GM18505 (cell line): ENCODE data around the gene TMEM134.
"Not testable (repeated sequence)": the region's sequence is repeated elsewhere in the genome, so short reads cannot be mapped to it uniquely, and the experiment has no call there.

Source experiments
- ATAC-seq: cut with Tn5 transposase; IDR thresholded peaks from one replicate; pipeline ENCODE4 v1.9.1; 2021; ENCODE audit not compliant: unreplicated experiment
- POLR2A ChIP-seq: IDR thresholded peaks from 4 replicates; pipeline ENCODE4 v1.6.1; 2011; ENCODE audit warnings: borderline replicate concordance; ENCODE audit not compliant: insufficient read depth, insufficient read length; ENCODE audit errors: extremely low read depth

Gene TMEM134

GRCh38 chr11:67494371-67495233, 25.6 kb upstream of the TMEM134 start:
- no peak for TF ChIP-seq POLR2A

GRCh38 chr11:67493548-67494370, 24.7 kb upstream of the TMEM134 start:
- no peak for TF ChIP-seq POLR2A
- no peak for ATAC-seq

More at GRCh38 chr11:67494371-67495233, 25.6 kb upstream of the TMEM134 start:
- ATAC-seq, result no peak

GRCh38 chr11:67492801-67493547, 23.9 kb upstream of the TMEM134 start:
- TF ChIP-seq POLR2A, result no peak
- no peak for ATAC-seq

DNA sequence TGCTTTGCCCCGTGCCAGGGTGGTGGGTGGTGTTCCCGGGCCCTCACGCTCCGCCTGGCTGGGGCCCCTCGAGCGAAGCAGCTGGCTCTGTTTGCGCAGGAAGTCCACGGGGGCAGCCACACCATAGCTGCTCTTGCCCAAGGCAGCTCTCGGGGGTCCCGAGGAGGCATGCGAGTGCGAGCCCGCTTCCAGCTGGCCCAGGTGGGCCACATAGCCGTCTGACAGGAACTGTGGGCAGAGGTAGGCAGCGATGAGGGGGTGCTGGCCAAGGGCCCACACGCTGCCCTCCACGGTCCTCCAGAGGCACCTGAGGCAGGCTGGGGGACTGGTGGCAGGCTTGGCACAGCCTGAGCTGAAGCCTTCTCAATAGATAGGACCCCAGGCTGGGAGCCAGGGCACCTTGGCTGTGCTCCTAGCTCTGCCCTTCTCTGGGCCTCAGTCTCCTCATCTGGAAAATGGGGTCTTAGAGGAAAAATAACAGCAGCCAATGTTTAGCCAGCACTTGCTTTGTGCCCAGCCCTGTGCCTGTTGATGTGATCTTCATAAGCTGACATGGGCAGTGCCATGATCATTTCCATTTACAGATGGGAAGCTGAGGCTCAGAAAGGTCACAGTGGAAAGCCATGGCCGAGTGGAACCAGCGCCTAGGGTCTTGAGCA, 23.1 kb upstream of the TMEM134 start:
- ATAC-seq, result no peak
- no peak for TF ChIP-seq POLR2A

DNA sequence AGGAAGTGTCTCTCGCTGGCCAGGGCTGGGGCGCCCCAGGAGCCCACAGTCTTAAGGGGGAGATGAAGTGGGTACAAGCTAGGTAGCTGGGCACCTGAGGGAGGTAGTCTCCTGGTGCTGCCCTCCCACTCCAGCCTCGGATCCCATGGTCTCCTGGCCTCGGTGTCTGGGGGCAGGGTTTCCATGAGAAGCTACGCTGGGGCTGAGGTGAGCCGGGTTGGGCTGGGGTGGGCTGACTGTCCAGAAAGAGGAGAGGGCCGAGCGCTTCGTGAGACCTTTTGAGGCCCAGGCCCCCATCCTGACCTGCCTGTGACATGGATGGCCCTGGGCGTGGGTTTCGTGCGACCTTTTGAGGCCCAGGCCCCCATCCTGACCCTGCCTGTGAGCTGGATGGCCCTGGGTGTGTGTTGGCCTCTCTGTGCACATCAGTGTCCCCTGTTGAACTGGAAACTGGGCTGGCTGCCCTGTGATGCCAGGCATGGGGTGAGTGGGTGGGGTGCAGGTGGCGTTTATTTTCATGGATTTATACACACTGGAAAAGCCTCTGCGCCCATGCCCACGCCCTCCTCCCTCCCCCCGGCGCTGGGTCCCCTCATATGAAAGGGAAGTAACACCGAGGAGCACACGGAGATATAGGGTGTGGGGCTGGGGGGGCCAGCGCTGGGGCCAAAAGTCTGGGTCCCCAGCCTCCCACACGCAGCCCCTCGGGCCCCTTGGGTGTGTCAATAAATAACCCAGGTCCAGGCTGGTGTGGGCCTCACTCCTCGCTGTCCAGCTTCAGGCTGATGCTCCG, 22.4 kb upstream of the TMEM134 start:
- no peak for ATAC-seq
- TF ChIP-seq POLR2A, result peak; percentile 28

DNA sequence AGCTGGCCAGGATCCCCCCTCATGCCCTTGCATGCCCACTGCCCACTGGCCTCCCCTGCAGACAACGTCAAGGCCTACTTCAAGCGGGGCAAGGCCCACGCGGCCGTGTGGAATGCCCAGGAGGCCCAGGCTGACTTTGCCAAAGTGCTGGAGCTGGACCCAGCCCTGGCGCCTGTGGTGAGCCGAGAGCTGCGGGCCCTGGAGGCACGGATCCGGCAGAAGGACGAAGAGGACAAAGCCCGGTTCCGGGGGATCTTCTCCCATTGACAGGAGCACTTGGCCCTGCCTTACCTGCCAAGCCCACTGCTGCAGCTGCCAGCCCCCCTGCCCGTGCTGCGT, 21.6 kb upstream of the TMEM134 start:
- no peak for ATAC-seq
- no peak for TF ChIP-seq POLR2A

GRCh38 chr11:67489885-67490726, 21.1 kb upstream of the TMEM134 start:
- ATAC-seq, result no peak
- no peak for TF ChIP-seq POLR2A

GRCh38 chr11:67489203-67489884, 20.3 kb upstream of the TMEM134 start:
- no peak for TF ChIP-seq POLR2A
- ATAC-seq, result no peak

DNA sequence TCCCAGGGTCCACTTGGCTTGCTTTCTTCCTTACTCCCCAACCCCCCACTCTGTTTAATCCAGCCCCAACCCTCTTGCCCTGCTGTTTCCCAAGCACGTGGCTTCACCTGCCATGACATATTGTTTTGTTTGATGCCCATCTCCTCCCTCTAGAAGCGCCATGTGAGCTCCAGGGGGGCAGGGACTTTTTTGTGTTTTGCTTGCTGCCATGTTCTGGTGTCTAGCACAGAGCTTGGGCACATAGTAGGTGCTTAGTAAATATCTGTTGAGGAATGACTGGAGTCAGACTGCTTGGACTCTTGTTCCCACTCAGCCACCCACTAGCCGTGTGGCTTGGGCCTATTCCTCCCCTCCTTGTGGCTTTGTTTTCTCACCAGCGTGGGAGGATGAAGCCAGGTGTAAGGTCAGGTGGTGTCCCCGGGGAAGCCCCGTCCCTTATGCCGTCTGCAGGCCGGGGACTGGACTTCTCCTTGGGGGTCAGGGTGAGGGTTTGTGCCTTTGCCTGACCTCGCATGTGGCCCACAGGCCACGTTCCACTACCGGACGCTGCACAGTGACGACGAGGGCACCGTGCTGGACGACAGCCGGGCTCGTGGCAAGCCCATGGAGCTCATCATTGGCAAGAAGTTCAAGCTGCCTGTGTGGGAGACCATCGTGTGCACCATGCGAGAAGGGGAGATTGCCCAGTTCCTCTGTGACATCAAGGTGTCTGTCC, 17.6 kb upstream of the TMEM134 start:
- TF ChIP-seq POLR2A, result peak; percentile 41
- ATAC-seq, result no peak

GRCh38 chr11:67485873-67486361, 16.9 kb upstream of the TMEM134 start:
- ATAC-seq, result not testable (repeated sequence)
- peak; percentile 84 for TF ChIP-seq POLR2A
